Stimulated activated CD4-positive, alpha-beta T cell treated with anti-CD3 and anti-CD28 coated beads, Interleukin-15, amount 100 ng/mL, for 48 hours (primary cell): ENCODE results near the gene HPGDS.
"Not testable (repeated sequence)": the region's sequence is repeated elsewhere in the genome, so short reads cannot be mapped to it uniquely, and the experiment has no call there.

ENCODE experiments used
- DNase-seq, 2 donors: peaks; one replicate each; pipeline ENCODE4 v3.0.0-alpha.2; 2020; ENCODE audit warnings: low read depth in 2 of 2

The HPGDS gene

DNA sequence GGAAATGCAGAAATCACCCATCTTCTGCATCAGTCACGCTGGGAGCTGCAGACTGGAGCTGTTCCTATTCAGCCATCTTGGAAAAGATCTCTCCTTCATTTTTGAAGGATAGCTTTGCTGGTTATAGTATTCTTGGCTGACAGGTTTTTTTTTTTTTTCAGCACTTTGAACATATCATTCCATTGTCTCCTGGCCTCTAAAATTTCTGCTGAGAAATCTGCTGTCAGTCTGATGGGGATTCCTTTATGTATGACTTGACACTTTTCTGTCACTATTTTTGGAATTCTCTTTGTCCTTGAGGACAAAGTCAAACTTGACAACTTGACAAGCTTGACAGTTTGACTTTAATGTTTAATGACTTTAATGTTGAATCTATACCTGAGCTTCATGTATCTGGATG, 16.8 kb downstream of the HPGDS start:
- no peak for DNase-seq

DNA sequence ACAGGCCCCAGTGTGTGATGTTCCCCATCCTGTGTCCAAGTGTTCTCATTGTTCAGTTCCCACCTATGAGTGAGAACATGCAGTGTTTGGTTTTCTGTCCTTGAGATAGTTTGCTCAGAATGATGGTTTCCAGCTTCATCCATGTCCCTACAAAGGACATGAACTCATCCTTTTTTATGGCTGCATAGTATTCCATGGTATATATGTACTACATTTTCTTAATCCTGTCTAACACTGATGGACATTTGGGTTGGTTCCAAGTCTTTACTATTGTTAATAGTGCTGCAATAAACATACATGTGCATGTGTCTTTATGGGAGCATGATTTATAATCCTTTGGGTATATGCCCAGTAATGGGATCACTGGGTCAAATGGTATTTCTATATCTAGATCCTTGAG, 22.7 kb downstream of the HPGDS start:
- not testable (repeated sequence) for DNase-seq

DNA sequence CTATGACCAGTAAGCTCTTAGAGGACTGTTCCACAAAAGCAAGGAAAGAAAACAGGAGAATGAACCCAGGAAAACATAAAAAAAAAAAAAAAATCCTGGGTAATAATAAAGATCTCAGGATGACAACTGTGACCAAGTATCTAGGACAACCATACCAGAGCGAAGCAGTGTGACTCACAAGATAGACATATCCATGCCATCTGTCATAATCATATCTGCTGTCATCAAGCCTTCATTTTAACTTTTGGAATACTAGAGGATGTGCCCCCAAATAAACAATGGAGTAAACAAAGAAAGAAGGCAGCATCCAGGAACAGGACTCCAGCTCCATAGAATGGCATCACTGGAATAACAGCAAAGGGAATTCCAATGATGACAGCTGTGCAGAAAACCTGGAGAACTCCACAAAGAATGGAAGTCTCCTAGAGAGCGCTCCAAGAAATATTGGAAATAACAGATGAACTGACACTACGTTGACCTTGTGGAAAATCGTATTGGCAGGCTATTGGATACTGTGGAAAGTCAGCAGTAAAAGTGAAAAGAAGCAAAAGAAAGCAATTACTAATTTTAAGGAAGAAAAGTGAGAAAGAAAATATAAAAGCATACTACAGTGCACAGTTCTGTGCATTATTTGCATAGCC, 35.3 kb downstream of the HPGDS start:
- DNase-seq: no peak

DNA sequence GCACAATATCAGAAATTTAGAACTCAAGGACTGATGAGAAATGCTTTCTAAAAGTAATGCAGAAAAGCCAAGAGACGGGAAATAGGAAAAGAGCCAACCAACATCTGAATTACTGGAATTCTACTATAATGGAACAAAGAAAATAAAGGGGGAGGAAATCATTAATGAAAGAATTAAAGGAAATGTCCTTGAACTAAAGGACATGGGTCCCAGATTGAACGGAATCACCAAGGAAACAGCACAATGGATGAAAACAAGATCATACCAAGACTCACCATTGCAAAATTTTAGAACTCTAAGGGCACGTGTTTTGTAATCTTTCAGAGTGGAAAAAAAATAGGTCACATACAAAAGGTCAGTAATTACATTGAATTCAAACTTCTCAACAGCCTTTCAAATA, 35.9 kb downstream of the HPGDS start:
- no peak for DNase-seq

DNA sequence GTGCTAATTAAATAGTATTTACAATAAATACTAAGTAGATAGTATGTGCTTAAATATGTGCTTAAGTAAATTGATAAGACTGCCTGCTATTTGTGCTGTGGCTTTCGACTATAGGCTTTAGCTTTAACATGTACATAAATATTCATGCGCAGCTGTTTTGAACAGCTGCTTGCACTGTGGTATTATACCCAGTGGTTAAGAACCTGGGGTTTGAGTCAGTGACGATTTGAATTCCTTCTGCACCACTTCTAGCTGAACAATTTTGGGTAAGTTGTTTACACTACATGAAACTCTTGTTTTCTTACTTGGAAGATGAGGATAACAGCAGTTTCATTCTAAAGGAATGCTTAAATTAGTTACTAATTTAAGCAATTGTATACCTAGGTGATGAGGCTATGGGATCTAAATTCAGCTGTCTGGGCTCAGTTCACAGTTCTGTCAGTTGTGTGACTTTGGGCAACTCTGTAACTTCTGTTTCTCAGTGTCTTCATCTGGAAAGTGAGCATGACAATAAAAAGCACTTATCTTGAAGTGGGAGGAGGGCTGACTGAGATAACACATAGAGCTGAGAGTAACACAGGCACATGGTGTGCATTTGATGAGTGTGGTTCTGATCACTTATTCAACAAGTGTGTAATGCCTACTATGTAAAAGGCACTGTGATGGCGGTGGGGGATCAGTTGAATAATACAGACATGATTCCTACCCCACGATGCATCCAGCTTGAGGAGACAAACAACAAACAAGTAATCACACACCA, 37.0 kb downstream of the HPGDS start:
- no peak for DNase-seq

- DNase-seq: no peak
Measured at GRCh38 chr4:94304365-94304971, 38.2 kb downstream of the HPGDS start.

DNA sequence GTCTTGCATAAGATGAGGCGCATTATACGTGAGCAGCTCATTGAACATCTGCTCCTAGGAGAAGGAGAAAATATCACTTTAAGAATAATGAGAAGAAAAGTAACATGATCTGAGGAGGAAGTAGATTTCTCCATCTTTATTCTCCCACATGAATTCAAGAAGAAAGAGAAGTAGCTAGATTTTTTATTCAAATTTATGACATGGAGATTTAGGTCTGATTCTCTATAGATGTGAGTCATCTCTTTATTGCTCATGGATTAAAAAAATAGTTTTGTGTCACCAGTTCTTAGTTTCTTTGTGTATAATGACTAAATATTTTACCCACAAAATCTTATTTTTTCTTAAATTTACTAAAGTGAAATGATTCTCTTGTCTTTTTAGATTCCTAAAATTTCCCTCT, 40.4 kb downstream of the HPGDS start:
- no peak for DNase-seq

DNA sequence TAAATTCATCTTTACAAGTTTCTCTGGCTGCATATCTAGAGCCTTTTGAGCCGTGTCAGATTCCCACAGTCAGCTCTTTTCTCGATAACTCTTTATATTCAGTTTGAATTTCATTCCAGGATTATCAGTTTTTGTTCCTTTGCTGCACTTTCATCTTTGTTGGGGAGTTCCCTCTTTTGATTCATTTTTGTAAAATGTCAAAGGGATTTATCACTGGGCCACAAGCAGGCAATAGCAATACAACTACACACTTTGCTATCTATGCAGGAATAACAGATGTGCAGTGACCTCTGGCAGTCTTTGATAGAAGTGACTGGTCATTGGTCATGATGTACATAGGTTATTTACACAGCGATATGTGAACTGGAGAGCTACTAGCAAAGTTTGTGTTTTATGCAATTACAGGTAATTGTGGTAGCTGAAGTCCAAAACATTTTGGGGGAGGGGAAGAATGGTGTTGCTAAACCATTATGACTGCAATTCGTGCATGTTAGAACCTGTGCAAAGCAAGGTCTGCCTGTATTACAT, 43.8 kb downstream of the HPGDS start:
- DNase-seq: no peak

DNA sequence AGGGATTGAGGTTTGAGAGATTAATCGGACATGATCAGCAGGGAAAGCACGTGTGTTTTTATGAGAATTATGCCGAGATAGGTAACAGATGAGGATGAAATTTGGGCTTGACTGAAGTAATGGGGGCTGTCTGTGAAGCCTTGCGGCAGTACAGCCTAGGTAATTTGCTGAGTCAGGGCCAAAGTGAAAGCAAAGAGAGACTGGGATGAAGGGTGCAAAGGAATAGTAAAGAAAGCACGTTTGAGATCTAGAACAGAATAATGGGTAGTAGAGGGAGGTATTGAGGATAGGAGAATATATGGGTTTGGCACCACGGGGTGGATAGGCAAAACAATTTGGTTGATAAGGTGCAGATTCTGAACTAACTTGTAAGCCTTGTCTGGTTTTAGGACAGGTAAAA, 47.2 kb downstream of the HPGDS start:
- not testable (repeated sequence) for DNase-seq

DNA sequence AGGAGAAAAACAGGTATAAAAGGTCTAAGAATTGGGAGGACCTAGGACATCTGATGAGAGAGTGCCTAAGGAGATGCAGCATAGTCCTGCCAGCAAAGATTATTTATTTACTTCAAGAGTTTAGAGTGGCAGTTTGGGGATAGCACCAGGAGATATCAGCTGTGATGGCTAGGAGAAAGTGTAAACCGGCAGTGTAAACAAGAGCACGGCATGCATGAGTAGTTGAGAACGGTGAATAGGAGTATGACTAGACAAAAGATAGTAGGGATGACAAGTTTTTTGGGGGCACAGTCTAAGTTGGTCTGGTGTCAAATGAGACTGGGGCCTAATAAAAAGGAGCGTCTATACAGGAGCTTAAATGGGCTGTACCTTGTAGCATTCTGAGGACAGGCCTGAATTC, 48.7 kb downstream of the HPGDS start:
- DNase-seq: not testable (repeated sequence)

- no peak for DNase-seq
Measured at GRCh38 chr4:94290245-94290644, 52.4 kb downstream of the HPGDS start.

GRCh38 chr4:94285666-94286065, 57.0 kb downstream of the HPGDS start:
- no peak for DNase-seq

DNA sequence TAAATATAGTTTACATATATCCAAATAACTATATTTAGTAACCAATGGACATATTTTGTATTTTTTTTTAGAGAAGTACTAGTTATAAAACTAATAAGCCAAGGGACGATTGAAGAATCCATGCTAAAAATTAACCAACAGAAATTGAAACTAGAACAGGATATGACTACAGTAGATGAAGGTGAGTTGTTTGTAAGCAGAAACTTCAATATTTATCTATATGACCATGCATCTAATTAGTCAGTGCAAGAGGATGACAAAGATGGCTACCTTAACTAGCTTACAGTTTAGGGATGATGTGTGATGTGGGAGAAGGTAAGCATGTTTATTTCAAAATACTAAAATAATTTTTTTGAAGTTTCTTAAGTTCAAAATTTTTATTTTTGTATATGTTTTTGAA, 57.7 kb downstream of the HPGDS start:
- no peak for DNase-seq

DNA sequence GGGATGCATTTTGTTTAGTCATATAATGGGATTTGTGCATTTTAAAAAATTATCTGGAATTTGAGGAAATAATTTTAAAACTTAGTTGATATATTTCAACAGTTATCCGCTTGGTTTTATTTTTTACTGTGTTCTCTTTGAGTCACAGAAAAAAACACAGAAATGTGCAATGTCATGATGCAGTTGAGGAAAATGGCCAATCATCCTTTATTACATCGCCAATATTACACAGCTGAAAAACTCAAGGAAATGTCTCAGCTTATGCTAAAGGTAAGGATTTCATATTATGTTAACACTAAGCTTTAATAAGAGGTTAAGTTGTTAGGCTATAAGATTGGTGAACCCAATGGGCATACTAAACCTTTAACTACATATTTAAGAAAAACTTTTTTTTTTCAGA, 63.9 kb downstream of the HPGDS start:
- DNase-seq: no peak

- no peak for DNase-seq
Measured at GRCh38 chr4:94277534-94277933, 65.1 kb downstream of the HPGDS start.

GRCh38 chr4:94276204-94276603, 66.4 kb downstream of the HPGDS start:
- DNase-seq: no peak

DNA sequence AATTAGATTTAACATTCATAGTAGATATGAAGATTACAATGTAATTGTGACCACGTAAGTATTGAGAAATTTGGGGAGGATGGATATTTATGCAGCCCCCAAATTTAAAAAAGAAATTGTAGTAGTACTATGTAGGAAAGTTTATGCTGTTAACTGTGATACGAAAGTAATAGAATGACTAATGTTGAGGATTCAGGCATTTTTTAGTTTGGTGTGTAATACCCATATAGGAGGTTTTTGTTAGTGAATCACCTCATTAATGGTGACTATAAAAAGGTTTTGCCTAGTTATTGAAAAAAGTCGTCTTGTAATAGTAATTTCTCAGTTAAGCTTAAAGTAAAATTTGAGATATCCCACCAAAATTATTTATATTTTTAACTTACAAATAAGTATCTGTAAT, 67.7 kb downstream of the HPGDS start:
- no peak for DNase-seq

- no peak for DNase-seq
Measured at GRCh38 chr4:94271248-94271647, 71.4 kb downstream of the HPGDS start.

- no peak for DNase-seq
Measured at GRCh38 chr4:94267037-94267436, 75.6 kb downstream of the HPGDS start.

DNA sequence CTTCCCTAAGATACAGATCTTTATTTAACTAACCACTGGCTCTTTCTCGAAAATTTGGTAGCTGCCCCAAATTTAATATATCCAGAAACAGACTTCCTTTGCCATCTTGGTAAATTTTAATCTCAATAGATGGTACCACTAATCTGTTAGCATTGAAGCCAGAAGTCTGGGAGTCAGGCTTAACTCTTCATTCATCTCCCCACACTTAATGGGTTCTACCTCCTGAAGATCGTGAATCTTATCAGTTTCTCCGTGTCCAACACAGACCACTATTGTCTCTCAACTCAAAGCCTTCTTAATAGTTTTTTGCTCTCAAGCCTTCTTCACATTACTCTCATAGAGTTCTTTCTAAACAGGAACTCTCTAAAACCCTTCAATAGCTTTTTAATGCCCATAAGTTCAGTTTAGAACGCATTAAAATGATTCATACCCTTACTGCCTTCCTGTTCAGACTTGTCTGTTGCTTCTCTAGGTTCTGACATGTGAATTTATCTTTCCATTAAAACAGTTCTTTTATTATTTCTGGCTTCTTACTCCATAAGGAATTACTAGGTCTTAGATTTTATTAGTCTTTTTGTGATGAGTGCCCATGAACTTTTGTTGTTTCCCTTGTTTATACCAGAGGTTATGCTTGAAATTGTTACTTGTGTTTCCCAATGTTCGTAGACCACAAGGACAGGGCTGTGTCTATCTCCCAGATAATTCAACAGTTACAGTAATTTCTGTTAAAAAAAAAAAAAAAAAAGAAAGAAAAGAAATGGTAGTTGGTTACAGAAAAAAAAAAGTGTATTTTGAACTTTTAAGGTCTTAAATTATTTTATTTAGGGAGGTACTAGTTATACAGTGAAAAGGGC, 80.2 kb downstream of the HPGDS start:
- no peak for DNase-seq

GRCh38 chr4:94256828-94257227, 85.8 kb downstream of the HPGDS start:
- no peak for DNase-seq
